RWPE1 (cell line): ENCODE results near the gene HBG1.
A peak's percentile ranks its signal among the peaks of the same experiment; 100 is the strongest.

Source experiments
- CTCF ChIA-PET: fragments of 350-600 bp; sonication (Branson Sonifier 250); formaldehyde crosslinking; extraction: SDS; loops from one replicate; lab custom pipeline; 2021; lab: Yijun Ruan, JAX
- POLR2A ChIA-PET: fragments of 400-600 bp; formaldehyde crosslinking; extraction: SDS; loops from one replicate; lab custom pipeline; 2020; ENCODE audit warnings: antibody characterized with exemption; ENCODE audit not compliant: low non-redundant PET; lab: Yijun Ruan, JAX
- DNase-seq: peaks from one replicate; pipeline ENCODE4 v3.0.0; 2012; ENCODE audit warnings: low spot score
- H3K27ac ChIP-seq: fragments of 450-650 bp; 2 replicates; pipeline ENCODE4 v1.5.1; 2017
- CTCF ChIP-seq: fragments of 450-650 bp; conservative IDR thresholded peaks from 2 replicates; pipeline ENCODE4 v1.5.1; 2017; ENCODE audit warnings: low read depth, mild to moderate bottlenecking

Gene HBG1

GRCh38 chr11:5223686-5224085 lies 26.0 kb downstream of the HBG1 start:
- TF ChIP-seq CTCF = no peak
- ChIA-PET POLR2A (interaction anchor here (0.7 kb wide), 1 partner anchor 302 kb away, joined by 3 read pairs; no protein-coding TSS in a partner anchor), CTCF (no interaction called here)
- no peak overlapping the region for H3K27ac ChIP-seq
- DNase-seq = no peak

DNA sequence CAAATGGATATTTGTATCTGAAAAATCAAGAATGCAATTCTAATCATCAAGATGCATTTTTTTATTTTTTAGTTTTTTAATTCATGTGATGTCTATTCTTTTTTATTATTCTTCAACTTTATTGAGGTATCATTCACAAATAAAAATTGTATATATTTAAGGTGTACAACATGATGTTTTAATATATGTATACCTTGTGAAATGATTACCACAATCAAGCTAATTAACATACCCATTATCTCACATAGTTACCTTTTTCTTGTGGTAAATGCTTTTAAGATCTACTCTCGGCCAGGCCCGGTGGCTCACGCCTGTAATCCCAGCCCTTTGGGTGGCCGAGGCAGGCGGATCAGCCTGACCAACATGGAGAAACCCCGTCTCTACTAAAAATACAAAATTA lies 26.5 kb downstream of the HBG1 start:
- no peak for DNase-seq
- TF ChIP-seq CTCF = no peak
- POLR2A ChIA-PET = interaction anchor here (0.7 kb wide), 1 partner anchor 302 kb away, joined by 3 read pairs; no protein-coding TSS in a partner anchor

GRCh38 chr11:5210376-5210885 lies 39.2 kb downstream of the HBG1 start:
- H3K27ac ChIP-seq = no peak overlapping the region
- ChIA-PET CTCF (interaction anchor here (0.7 kb wide), 1 partner anchor 454 kb away, joined by 3 read pairs; no protein-coding TSS in a partner anchor), POLR2A (no interaction called here)
- no peak for TF ChIP-seq CTCF
- no peak for DNase-seq

More for the DNA sequence above, 26.5 kb downstream of the HBG1 start:
- CTCF ChIA-PET = no interaction called here
- no peak overlapping the region for H3K27ac ChIP-seq

- peak; percentile 40 for TF ChIP-seq CTCF
- POLR2A ChIA-PET = no interaction called here
- CTCF ChIA-PET = interaction anchor here (0.6 kb wide), 1 partner anchor 642 kb away, joined by 3 read pairs; no protein-coding TSS in a partner anchor
- H3K27ac ChIP-seq = no peak overlapping the region
- peak; percentile 70 for DNase-seq
These were observed 44.9 kb downstream of the HBG1 start for GRCh38 chr11:5204787-5205186.

DNA sequence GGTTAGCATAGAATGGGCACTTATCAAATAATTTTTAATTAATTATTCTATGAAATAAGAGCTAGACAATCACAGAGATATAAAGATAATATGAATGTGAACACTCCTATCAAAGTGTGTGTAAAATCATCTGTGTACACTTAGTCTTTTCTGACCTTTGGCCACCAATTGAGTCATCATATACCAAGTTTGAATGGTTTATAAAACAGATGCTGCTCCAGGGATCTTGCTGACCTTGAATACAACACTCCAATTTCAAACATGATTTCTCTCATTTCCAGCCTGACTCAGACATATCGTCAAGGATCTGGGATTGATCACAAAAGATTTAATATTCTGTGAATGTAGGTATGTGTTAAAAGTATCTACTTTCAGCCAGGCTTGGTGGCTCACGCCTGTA lies 46.3 kb downstream of the HBG1 start:
- no peak for DNase-seq
- H3K27ac ChIP-seq = no peak overlapping the region
- no peak for TF ChIP-seq CTCF
- CTCF ChIA-PET = interaction anchor here (0.6 kb wide), 1 partner anchor 170 kb away, joined by 3 read pairs; no protein-coding TSS in a partner anchor
- POLR2A ChIA-PET = no interaction called here

GRCh38 chr11:5200582-5200981 lies 49.1 kb downstream of the HBG1 start, which contains the start of gene OR51V1:
Gene OR51V1 (minus strand): TSS chr11:5200682. CDS start chr11:5200682, 0 bp downstream.
- H3K27ac ChIP-seq = no peak within 1 kb of the TSS
- ChIA-PET POLR2A (no interaction called here), CTCF (interaction anchor here (0.6 kb wide), 1 partner anchor 609 kb away, joined by 3 read pairs; no protein-coding TSS in a partner anchor)
- DNase-seq = no peak
- no peak for TF ChIP-seq CTCF
